Mucosa of rectum (tissue), 2 donors: ENCODE measurements around the gene ARHGAP15.

Experiments
- H3K27ac ChIP-seq, 2 donors: one replicate each; pipeline ENCODE4 v1.7.0; 2013; ENCODE audit warnings: inconsistent platforms in 2 of 2, low read depth in 2 of 2, low read length in 2 of 2
- H3K27me3 ChIP-seq, 2 donors: one replicate each; pipeline ENCODE4 v1.7.0; 2013; ENCODE audit warnings: low read length in 2 of 2; ENCODE audit not compliant: control insufficient read depth in 2 of 2, insufficient read depth in 2 of 2
- H3K36me3 ChIP-seq, 2 donors: one replicate each; pipeline ENCODE4 v1.7.0; 2013; ENCODE audit warnings: low read length in 2 of 2; ENCODE audit not compliant: control insufficient read depth in 2 of 2, insufficient read depth in 2 of 2
- H3K4me1 ChIP-seq, 2 donors: one replicate each; pipeline ENCODE4 v1.7.0; 2013; ENCODE audit warnings: low read length in 2 of 2, mild to moderate bottlenecking in 1 of 2; ENCODE audit not compliant: control insufficient read depth in 2 of 2, insufficient read depth in 2 of 2
- H3K4me3 ChIP-seq, 2 donors: one replicate each; pipeline ENCODE4 v1.7.0; 2013; ENCODE audit warnings: low read length in 2 of 2
- H3K9ac ChIP-seq, 2 donors: one replicate each; pipeline ENCODE4 v1.7.0; 2013; ENCODE audit warnings: low read length in 2 of 2, low read depth in 1 of 2, mild to moderate bottlenecking in 1 of 2
- H3K9me3 ChIP-seq, 2 donors: one replicate each; pipeline ENCODE4 v1.7.0; 2013; ENCODE audit warnings: low read length in 2 of 2; ENCODE audit not compliant: control insufficient read depth in 2 of 2
- donor health status: healthy.
- donor health status: Normal muscosa, but diverticular disease.

The ARHGAP15 gene

DNA sequence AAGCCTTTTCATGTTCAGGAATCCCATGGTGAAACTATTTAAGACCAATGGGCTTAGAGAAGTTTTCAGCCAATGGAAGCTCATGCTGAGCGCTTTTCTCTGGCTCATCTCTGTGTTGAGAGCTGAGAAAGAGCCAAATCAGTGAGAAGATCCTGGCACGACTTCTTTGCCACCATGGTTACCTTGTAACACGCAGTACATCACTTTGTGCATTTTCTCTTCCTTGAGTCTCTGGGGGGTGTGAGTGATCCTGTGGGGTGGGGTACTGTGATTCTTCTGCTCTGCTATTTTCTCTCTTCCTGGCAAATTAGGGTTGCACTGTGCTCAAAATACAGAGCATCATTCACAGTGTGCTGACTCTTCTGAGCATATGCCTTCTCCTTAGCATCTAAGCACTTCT, 664.2 kb downstream of the ARHGAP15 start:
- no peaks in the 10 kb centered on the region for H3K27me3 ChIP-seq
- no peak overlapping the region for H3K27ac ChIP-seq
- H3K36me3 ChIP-seq: no peaks in the 10 kb centered on the region
- no peak overlapping the region for H3K4me3 ChIP-seq
- H3K9me3 ChIP-seq: no peaks in the 10 kb centered on the region
- H3K4me1 ChIP-seq: no peaks in the 10 kb centered on the region
- H3K9ac ChIP-seq: no peak overlapping the region

DNA sequence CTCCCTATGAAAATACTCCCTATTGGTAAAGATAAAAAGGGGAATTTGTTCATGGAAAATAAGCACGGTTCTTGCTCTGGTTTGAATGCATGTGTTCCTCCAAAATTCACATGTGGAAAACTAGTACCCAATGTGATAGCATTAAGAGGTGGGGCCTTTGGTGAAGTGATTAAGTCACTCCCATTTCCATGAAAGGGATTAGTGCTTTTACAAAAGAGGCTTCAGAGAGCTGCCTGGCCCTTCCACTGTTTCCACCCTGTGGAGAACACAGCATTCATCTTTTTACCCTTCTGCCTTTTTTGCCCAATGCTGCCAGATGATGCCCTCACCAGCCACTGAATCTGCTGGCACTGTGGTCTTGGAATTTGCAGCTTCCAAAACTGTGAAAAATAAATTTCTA, 666.8 kb downstream of the ARHGAP15 start:
- H3K9ac ChIP-seq: no peak overlapping the region
- H3K4me1 ChIP-seq: no peaks in the 10 kb centered on the region
- H3K36me3 ChIP-seq: no peaks in the 10 kb centered on the region
- H3K9me3 ChIP-seq: no peaks in the 10 kb centered on the region
- no peak overlapping the region for H3K27ac ChIP-seq
- H3K4me3 ChIP-seq: no peak overlapping the region
- H3K27me3 ChIP-seq: no peaks in the 10 kb centered on the region

DNA sequence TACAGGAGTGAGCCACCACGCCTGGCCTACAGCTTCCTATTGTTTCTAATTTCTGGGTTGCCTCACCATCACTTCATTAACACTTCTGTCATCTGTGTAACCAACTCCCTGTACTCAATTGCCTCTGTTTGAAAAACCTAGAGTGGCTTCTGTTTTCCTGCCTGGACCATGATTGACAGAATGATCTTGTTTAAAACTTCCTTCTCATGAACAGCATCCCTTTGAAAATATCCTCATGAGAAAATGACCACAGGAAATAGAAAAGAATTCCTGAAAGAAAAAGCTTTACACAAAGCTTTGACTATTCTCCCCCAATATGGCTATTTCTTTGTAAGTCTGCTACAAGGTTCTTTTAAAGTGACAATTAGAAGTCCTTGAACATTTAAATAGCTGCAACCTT, 672.3 kb downstream of the ARHGAP15 start:
- no peak overlapping the region for H3K9ac ChIP-seq

DNA sequence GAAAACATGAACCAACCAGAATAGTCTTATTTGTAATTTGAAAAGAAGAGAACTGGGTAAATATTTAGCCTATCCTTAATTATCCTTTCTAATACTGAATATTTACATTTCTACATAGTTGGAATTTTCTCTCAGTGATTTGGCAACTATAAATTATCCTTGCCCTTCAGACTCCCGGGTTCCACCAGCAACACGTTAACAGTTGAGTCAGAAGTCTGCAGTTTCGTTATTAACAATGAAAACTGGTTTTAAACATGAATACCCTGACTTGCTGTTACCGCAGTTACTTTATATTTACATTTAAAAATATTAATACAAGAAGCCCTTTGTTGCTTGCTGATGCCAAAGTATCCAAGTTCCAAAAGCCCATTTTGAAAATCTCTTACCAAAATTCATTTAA, 673.0 kb downstream of the ARHGAP15 start:
- Histone ChIP-seq H3K4me3 (no peak overlapping the region), H3K27ac (no peak overlapping the region), H3K9ac (no peak overlapping the region), H3K27me3 (no peaks in the 10 kb centered on the region), H3K9me3 (no peaks in the 10 kb centered on the region), H3K4me1 (no peaks in the 10 kb centered on the region), H3K36me3 (no peaks in the 10 kb centered on the region)

More for the DNA sequence above, 672.3 kb downstream of the ARHGAP15 start:
- H3K36me3 ChIP-seq: no peaks in the 10 kb centered on the region
- H3K9me3 ChIP-seq: no peaks in the 10 kb centered on the region
- no peaks in the 10 kb centered on the region for H3K27me3 ChIP-seq
- no peaks in the 10 kb centered on the region for H3K4me1 ChIP-seq
- no peak overlapping the region for H3K27ac ChIP-seq
- H3K4me3 ChIP-seq: no peak overlapping the region

DNA sequence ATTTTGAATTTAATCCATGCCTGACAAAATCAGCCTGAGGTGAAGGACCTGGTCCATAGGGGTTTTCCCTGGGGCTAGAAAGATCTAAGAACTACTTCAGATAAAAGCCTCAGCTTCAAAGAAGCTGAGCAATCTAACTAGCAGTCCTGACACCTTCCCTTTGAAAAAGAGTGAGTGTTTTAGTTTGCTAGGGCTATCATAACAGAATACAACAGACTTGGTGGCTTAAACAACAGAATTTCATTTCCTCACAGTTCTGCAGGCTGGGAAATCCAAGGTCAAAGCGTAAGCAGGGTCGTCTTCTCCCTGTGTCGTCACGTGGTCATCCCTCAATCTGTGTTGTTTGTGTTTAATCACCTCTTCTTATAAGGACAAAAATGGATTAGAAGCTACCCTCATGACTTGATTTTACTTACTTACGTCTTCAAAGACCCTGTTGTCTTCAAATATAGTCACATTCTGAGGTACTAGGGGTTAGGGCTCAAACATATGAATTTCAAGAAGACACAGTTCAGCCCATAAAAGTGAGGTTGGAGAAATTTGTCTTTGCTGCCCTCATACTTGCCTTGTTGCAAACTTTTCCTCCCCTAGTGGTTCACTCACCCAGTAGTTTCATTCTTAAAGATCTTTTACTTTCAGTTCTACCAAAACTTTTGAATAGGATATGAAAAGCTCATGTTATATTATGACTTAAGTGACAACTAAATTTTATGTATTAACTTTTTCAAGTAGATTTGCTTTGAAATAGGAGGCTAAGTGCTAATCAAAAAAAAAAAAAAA, 673.8 kb downstream of the ARHGAP15 start:
- H3K36me3 ChIP-seq: no peaks in the 10 kb centered on the region
- H3K27ac ChIP-seq: no peak overlapping the region
- H3K9me3 ChIP-seq: no peaks in the 10 kb centered on the region
- no peak overlapping the region for H3K4me3 ChIP-seq
- H3K9ac ChIP-seq: no peak overlapping the region
- H3K27me3 ChIP-seq: no peaks in the 10 kb centered on the region
- H3K4me1 ChIP-seq: no peaks in the 10 kb centered on the region

DNA sequence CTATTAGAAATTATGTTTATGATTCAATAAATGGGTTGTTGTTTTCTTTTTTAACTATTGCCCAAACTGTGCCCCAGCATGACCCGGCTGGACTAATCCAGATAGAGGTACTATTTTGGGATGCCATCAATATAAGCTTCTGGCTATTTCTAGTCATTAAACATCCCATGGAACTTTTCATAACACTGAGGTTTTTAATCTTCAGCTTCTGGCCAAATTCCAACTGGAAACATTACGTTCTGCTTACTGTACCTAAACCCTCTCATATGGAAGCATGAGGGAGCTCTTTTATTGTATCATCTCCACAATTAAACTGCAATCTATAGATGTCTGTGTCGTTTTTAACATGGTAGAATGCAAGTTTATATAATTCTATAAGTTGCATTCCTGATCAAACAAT, 674.7 kb downstream of the ARHGAP15 start:
- Histone ChIP-seq H3K27ac (no peak overlapping the region), H3K4me1 (no peaks in the 10 kb centered on the region), H3K27me3 (no peaks in the 10 kb centered on the region), H3K36me3 (no peaks in the 10 kb centered on the region), H3K4me3 (no peak overlapping the region), H3K9ac (no peak overlapping the region), H3K9me3 (no peaks in the 10 kb centered on the region)

DNA sequence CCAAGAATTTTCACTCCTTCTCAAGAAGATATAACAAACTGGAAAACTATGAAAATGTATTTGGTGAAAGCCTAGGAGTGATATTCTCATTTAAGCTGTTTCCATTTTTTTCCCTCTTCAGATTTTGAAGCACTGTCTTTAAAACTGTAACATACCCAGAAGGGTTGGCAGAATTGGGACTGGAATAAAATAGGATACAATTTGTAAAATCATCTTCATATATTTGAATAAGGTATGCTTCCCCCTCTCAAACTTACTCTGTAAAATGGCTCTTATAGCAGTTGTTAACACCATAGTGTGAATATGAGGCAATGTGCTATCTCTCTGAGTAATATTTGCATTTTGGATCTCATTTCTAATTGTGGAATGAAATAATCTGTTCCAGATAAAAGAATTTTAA, 676.4 kb downstream of the ARHGAP15 start:
- Histone ChIP-seq H3K4me1 (no peaks in the 10 kb centered on the region), H3K36me3 (no peaks in the 10 kb centered on the region), H3K9ac (no peak overlapping the region)

DNA sequence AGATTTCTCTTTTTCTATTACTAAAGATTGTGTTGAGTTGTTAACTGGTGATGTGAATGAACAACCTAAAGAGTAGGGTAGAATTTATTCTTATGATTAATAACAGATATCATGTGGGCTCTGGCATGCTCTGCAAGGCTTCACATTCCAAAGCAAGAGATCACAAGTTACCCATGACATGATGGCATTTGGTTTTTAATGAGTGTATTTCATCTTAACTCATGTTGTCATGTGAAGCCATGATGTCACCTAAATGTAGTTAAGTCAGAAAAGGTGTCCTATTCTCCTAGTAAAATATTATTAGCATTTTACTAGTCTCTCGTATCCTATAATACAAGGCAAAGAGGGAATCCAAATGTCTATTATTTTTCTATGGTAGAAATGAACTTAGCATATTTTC, 678.0 kb downstream of the ARHGAP15 start:
- Histone ChIP-seq H3K4me1 (no peaks in the 10 kb centered on the region), H3K36me3 (no peaks in the 10 kb centered on the region), H3K27ac (no peak overlapping the region), H3K27me3 (no peaks in the 10 kb centered on the region), H3K4me3 (no peak overlapping the region), H3K9ac (no peak overlapping the region), H3K9me3 (no peaks in the 10 kb centered on the region)

More for the DNA sequence above, 676.4 kb downstream of the ARHGAP15 start:
- no peak overlapping the region for H3K27ac ChIP-seq
- H3K9me3 ChIP-seq: no peaks in the 10 kb centered on the region
- no peaks in the 10 kb centered on the region for H3K27me3 ChIP-seq
- no peak overlapping the region for H3K4me3 ChIP-seq

DNA sequence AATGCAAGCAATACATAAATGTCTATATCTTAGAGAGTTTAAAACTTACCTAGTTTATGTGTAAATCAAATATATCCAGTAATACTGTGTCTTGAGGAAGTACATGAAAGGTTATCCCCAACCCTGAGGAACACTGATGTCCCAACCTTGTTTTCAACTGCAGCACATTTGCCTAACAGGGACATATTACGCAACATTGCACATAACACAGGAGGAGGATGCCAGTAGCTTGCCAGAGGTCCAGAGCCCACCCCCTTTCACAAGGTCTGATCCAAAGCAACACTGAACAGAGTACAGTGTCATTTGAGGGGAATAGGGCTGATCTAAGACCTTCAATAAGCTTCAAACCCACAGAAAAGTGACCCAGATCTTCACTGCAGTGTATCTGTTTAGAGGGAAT, 678.5 kb downstream of the ARHGAP15 start:
- H3K27ac ChIP-seq: peak overlapping the region in 1 of 2 donors; percentile 18

DNA sequence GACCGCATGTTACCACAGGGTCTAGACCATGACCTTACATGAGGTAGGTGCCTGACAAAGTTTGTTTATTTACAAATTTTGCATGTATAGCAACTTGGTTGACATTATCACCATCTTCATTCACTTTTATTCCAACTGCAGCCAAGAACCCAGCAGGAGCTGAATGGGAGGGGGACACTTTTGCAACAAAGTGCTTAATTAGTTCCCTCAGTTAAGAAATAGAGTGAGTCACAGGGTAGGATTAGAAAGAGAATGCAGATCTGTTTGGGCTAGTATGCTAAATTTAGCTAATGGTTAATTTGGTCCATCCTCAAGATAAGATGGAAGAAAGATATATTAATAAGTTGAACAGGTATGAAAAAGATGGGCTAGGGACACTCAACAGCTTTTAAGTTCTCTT, 678.9 kb downstream of the ARHGAP15 start:
- no peak overlapping the region for H3K9ac ChIP-seq
- no peaks in the 10 kb centered on the region for H3K27me3 ChIP-seq
- no peaks in the 10 kb centered on the region for H3K36me3 ChIP-seq
- H3K9me3 ChIP-seq: no peaks in the 10 kb centered on the region
- no peaks in the 10 kb centered on the region for H3K4me1 ChIP-seq
- no peak overlapping the region for H3K4me3 ChIP-seq
- H3K27ac ChIP-seq: peak overlapping the region in 1 of 2 donors; percentile 18

More for the DNA sequence above, 678.5 kb downstream of the ARHGAP15 start:
- no peaks in the 10 kb centered on the region for H3K27me3 ChIP-seq
- no peaks in the 10 kb centered on the region for H3K9me3 ChIP-seq
- no peak overlapping the region for H3K9ac ChIP-seq
- no peak overlapping the region for H3K4me3 ChIP-seq
- H3K4me1 ChIP-seq: no peaks in the 10 kb centered on the region
- no peaks in the 10 kb centered on the region for H3K36me3 ChIP-seq
